ENCODE measurements around the gene RNF11. TPM values are rescaled to one million over a fixed set of nuclear protein-coding genes. Genes with fewer than 3 reads are reported as not detected.

The RNF11 gene
- total RNA-seq, 6 experiments from 2014 or later: 114 to 147 (median 128) TPM

- Mint-ChIP-seq H3K36me3 (ENCODE audit: low read depth) (no peaks in the 10 kb centered on the region), H3K4me1 (ENCODE audit: low read depth) (peaks cover 5% of the 10 kb centered on the region; the same call in 1 of the 2 replicates)
- no peak for TF ChIP-seq CTCF (IDR thresholded peaks at IDR 0.05)
Observed at GRCh38 chr1:51280321-51280978, 44.4 kb downstream of the RNF11 start.

GRCh38 chr1:51281807-51282206 is 45.7 kb downstream of the RNF11 start:
- Mint-ChIP-seq H3K27me3 (ENCODE audit: insufficient read depth) (no peaks in the 10 kb centered on the region), H3K4me3 (no peak overlapping the region), H3K9me3 (no peaks in the 10 kb centered on the region), H3K36me3 (ENCODE audit: low read depth) (no peaks in the 10 kb centered on the region), H3K27ac (no peak overlapping the region), H3K4me1 (ENCODE audit: low read depth) (peaks cover 5% of the 10 kb centered on the region; the same call in 1 of the 2 replicates)
- TF ChIP-seq CTCF (IDR thresholded peaks at IDR 0.05): no peak
- no peak for DNase-seq

More at GRCh38 chr1:51280321-51280978, 44.4 kb downstream of the RNF11 start:
- no peaks in the 10 kb centered on the region for H3K27me3 Mint-ChIP-seq (ENCODE audit: insufficient read depth)
- DNase-seq: no peak
- no peak overlapping the region for H3K4me3 Mint-ChIP-seq
- no peaks in the 10 kb centered on the region for H3K9me3 Mint-ChIP-seq
- H3K27ac Mint-ChIP-seq: no peak overlapping the region

GRCh38 chr1:51282605-51283004 is 46.5 kb downstream of the RNF11 start:
- H3K4me3 Mint-ChIP-seq: no peak overlapping the region
- no peak overlapping the region for H3K27ac Mint-ChIP-seq
- no peaks in the 10 kb centered on the region for H3K9me3 Mint-ChIP-seq
- H3K36me3 Mint-ChIP-seq (ENCODE audit: low read depth): no peaks in the 10 kb centered on the region
- no peak for DNase-seq
- H3K4me1 Mint-ChIP-seq (ENCODE audit: low read depth): peaks cover 5% of the 10 kb centered on the region; the same call in 1 of the 2 replicates
- TF ChIP-seq CTCF (IDR thresholded peaks at IDR 0.05): no peak
- H3K27me3 Mint-ChIP-seq (ENCODE audit: insufficient read depth): no peaks in the 10 kb centered on the region

- Mint-ChIP-seq H3K9me3 (no peaks in the 10 kb centered on the region), H3K4me1 (ENCODE audit: low read depth) (peaks cover 5% of the 10 kb centered on the region; the same call in 1 of the 2 replicates), H3K4me3 (no peak overlapping the region), H3K27me3 (ENCODE audit: insufficient read depth) (no peaks in the 10 kb centered on the region), H3K36me3 (ENCODE audit: low read depth) (0 out of 2 replicates have a peak, but pooled peaks cover 4% of the 10 kb centered on the region), H3K27ac (no peak overlapping the region)
- TF ChIP-seq CTCF (IDR thresholded peaks at IDR 0.05): no peak
- no peak for DNase-seq
Observed at GRCh38 chr1:51283979-51284378, 47.9 kb downstream of the RNF11 start.

GRCh38 chr1:51284487-51284954 is 48.4 kb downstream of the RNF11 start:
- Mint-ChIP-seq H3K27ac (no peak overlapping the region), H3K9me3 (no peaks in the 10 kb centered on the region), H3K4me3 (no peak overlapping the region), H3K4me1 (ENCODE audit: low read depth) (peaks cover 5% of the 10 kb centered on the region; the same call in 1 of the 2 replicates), H3K27me3 (ENCODE audit: insufficient read depth) (no peaks in the 10 kb centered on the region), H3K36me3 (ENCODE audit: low read depth) (0 out of 2 replicates have a peak, but pooled peaks cover 4% of the 10 kb centered on the region)
- TF ChIP-seq CTCF (IDR thresholded peaks at IDR 0.05): no peak
- DNase-seq: no peak
